Activated T-helper 2 cell treated with anti-CD3 and anti-CD28 coated beads, Interferon-gamma antibody, Interleukin-2, Interleukin-4, amounts not matched to agents 10 μg/mL and 5 μg/mL and 100 μg/mL, durations not matched to agents 14 hours and 24 hours and 36 hours (primary cell): ENCODE results near the gene AMIGO3. TPM values are rescaled to one million over a fixed set of nuclear protein-coding genes. Genes with fewer than 3 reads are reported as not detected.
A peak's percentile ranks its signal among the peaks of the same experiment; 100 is the strongest.
"Not testable (repeated sequence)": the region's sequence is repeated elsewhere in the genome, so short reads cannot be mapped to it uniquely, and the experiment has no call there.

Experiments
- DNase-seq: peaks from one replicate; pipeline ENCODE4 v3.0.0; 2021; ENCODE audit warnings: low spot score
- H3K27ac Mint-ChIP-seq: one replicate; pipeline ENCODE4 v1.8.0; 2021; ENCODE audit warnings: mixed read lengths
- H3K27me3 Mint-ChIP-seq: one replicate; pipeline ENCODE4 v1.8.0; 2021; ENCODE audit warnings: low read depth, mixed read lengths
- H3K36me3 Mint-ChIP-seq: one replicate; pipeline ENCODE4 v1.8.0; 2021; ENCODE audit warnings: low read depth, mixed read lengths
- H3K4me1 Mint-ChIP-seq: one replicate; pipeline ENCODE4 v1.8.0; 2021; ENCODE audit warnings: low read depth, mixed read lengths
- H3K4me3 Mint-ChIP-seq: one replicate; pipeline ENCODE4 v1.8.0; 2021; ENCODE audit warnings: low read depth, mild to moderate bottlenecking, moderate library complexity, mixed read lengths
- H3K9me3 Mint-ChIP-seq: one replicate; pipeline ENCODE4 v1.8.0; 2021; ENCODE audit warnings: mixed read lengths
- intact Hi-C: fragments of 100-400 bp; cut with micrococcal nuclease; formaldehyde crosslinking; loops from one replicate; pipeline ENCODE4 v1.15.1; 2023
- total RNA-seq: library from RNA; stranded (reverse); gene quantifications from 2 replicates; pipeline ENCODE4 v1.2.3, GENCODE V29; 2022

Gene AMIGO3
- total RNA-seq, result not detected in 2 replicates

GRCh38 chr3:49719214-49719884 lies at the start of gene AMIGO3:
Gene AMIGO3 (minus strand): TSS chr3:49719684. CDS start chr3:49719465, 219 bp downstream.
- Mint-ChIP-seq H3K27ac (peak within 1 kb of the TSS; percentile 65), H3K9me3 (no peaks in the 10 kb centered on the region), H3K27me3 (no peaks in the 10 kb centered on the region), H3K4me1 (peaks cover 19% of the 10 kb centered on the region), H3K4me3 (peak within 1 kb of the TSS; percentile 80), H3K36me3 (peaks cover 29% of the 10 kb centered on the region)
- DNase-seq, result peak; percentile 90
- intact Hi-C loops, result loop anchor here (1.0 to 2.0 kb wide), 2 partner anchors 17 to 45 kb away; partner anchors contain the start of gene APEH

- Mint-ChIP-seq H3K27me3 (no peaks in the 10 kb centered on the region), H3K9me3 (no peaks in the 10 kb centered on the region), H3K4me3 (no peak overlapping the region), H3K4me1 (peaks cover 5% of the 10 kb centered on the region), H3K36me3 (peaks cover 8% of the 10 kb centered on the region), H3K27ac (no peak overlapping the region)
- intact Hi-C loops, result no loop called here
- no peak for DNase-seq
Observed at GRCh38 chr3:49763981-49764380, 44.5 kb upstream of the AMIGO3 start.

GRCh38 chr3:49761661-49762060 lies 42.2 kb upstream of the AMIGO3 start:
- intact Hi-C loops, result no loop called here
- Mint-ChIP-seq H3K4me3 (no peak overlapping the region), H3K9me3 (no peaks in the 10 kb centered on the region), H3K36me3 (peaks cover 7% of the 10 kb centered on the region), H3K4me1 (peaks cover 5% of the 10 kb centered on the region), H3K27ac (no peak overlapping the region), H3K27me3 (no peaks in the 10 kb centered on the region)
- no peak for DNase-seq

GRCh38 chr3:49759226-49759625 lies 39.7 kb upstream of the AMIGO3 start:
- Mint-ChIP-seq H3K4me3 (no peak overlapping the region), H3K4me1 (no peaks in the 10 kb centered on the region), H3K27ac (no peak overlapping the region), H3K9me3 (no peaks in the 10 kb centered on the region), H3K36me3 (peaks cover 5% of the 10 kb centered on the region), H3K27me3 (no peaks in the 10 kb centered on the region)
- intact Hi-C loops, result no loop called here
- DNase-seq, result no peak

- no peak for DNase-seq
- Mint-ChIP-seq H3K4me1 (no peaks in the 10 kb centered on the region), H3K36me3 (peaks cover 9% of the 10 kb centered on the region), H3K27ac (no peak overlapping the region), H3K27me3 (no peaks in the 10 kb centered on the region), H3K9me3 (no peaks in the 10 kb centered on the region), H3K4me3 (no peak overlapping the region)
- intact Hi-C loops, result no loop called here
Observed at GRCh38 chr3:49757197-49757596, 37.7 kb upstream of the AMIGO3 start.

- no peak for DNase-seq
- Mint-ChIP-seq H3K4me3 (no peak overlapping the region), H3K9me3 (no peaks in the 10 kb centered on the region), H3K4me1 (no peaks in the 10 kb centered on the region), H3K36me3 (peaks cover 9% of the 10 kb centered on the region), H3K27ac (no peak overlapping the region), H3K27me3 (no peaks in the 10 kb centered on the region)
- intact Hi-C loops, result no loop called here
Observed at GRCh38 chr3:49756036-49756435, 36.6 kb upstream of the AMIGO3 start.

GRCh38 chr3:49754536-49754935 lies 35.1 kb upstream of the AMIGO3 start:
- no peaks in the 10 kb centered on the region for H3K4me1 Mint-ChIP-seq
- H3K4me3 Mint-ChIP-seq, result no peak overlapping the region
- DNase-seq, result no peak
- peaks cover 12% of the 10 kb centered on the region for H3K36me3 Mint-ChIP-seq
- H3K27ac Mint-ChIP-seq, result no peak overlapping the region
- intact Hi-C loops, result no loop called here
- H3K27me3 Mint-ChIP-seq, result no peaks in the 10 kb centered on the region
- H3K9me3 Mint-ChIP-seq, result no peaks in the 10 kb centered on the region

- Mint-ChIP-seq H3K36me3 (peaks cover 20% of the 10 kb centered on the region), H3K27ac (no peak overlapping the region), H3K9me3 (no peaks in the 10 kb centered on the region), H3K27me3 (no peaks in the 10 kb centered on the region), H3K4me3 (no peak overlapping the region), H3K4me1 (no peaks in the 10 kb centered on the region)
- DNase-seq, result no peak
- intact Hi-C loops, result no loop called here
Observed at GRCh38 chr3:49751501-49751900, 32.0 kb upstream of the AMIGO3 start.

GRCh38 chr3:49750056-49750455 lies 30.6 kb upstream of the AMIGO3 start:
- no peak overlapping the region for H3K4me3 Mint-ChIP-seq
- peaks cover 16% of the 10 kb centered on the region for H3K36me3 Mint-ChIP-seq
- intact Hi-C loops, result no loop called here
- H3K27ac Mint-ChIP-seq, result no peak overlapping the region
- no peaks in the 10 kb centered on the region for H3K27me3 Mint-ChIP-seq
- no peak for DNase-seq
- H3K9me3 Mint-ChIP-seq, result no peaks in the 10 kb centered on the region
- peaks cover under 1% of the 10 kb centered on the region for H3K4me1 Mint-ChIP-seq

GRCh38 chr3:49748874-49749273 lies 29.4 kb upstream of the AMIGO3 start:
- H3K4me1 Mint-ChIP-seq, intact Hi-C loops, H3K4me3 Mint-ChIP-seq, H3K27me3 Mint-ChIP-seq, DNase-seq, H3K9me3 Mint-ChIP-seq, H3K27ac Mint-ChIP-seq: not testable (repeated sequence)
- peaks cover 23% of the 10 kb centered on the region for H3K36me3 Mint-ChIP-seq

GRCh38 chr3:49747792-49748480 lies 28.5 kb upstream of the AMIGO3 start:
- peaks cover 2% of the 10 kb centered on the region for H3K4me1 Mint-ChIP-seq
- no peak overlapping the region for H3K4me3 Mint-ChIP-seq
- H3K27ac Mint-ChIP-seq, result no peak overlapping the region
- intact Hi-C loops, result no loop called here
- no peak for DNase-seq
- H3K27me3 Mint-ChIP-seq, result no peaks in the 10 kb centered on the region
- peaks cover 21% of the 10 kb centered on the region for H3K36me3 Mint-ChIP-seq
- H3K9me3 Mint-ChIP-seq, result no peaks in the 10 kb centered on the region

- intact Hi-C loops, result no loop called here
- Mint-ChIP-seq H3K27me3 (no peaks in the 10 kb centered on the region), H3K9me3 (no peaks in the 10 kb centered on the region), H3K4me1 (peaks cover 2% of the 10 kb centered on the region), H3K36me3 (peaks cover 20% of the 10 kb centered on the region), H3K4me3 (no peak overlapping the region), H3K27ac (no peak overlapping the region)
- no peak for DNase-seq
Observed at GRCh38 chr3:49745986-49746385, 26.5 kb upstream of the AMIGO3 start.

GRCh38 chr3:49740427-49740826 lies 20.9 kb upstream of the AMIGO3 start:
- Mint-ChIP-seq H3K9me3 (no peaks in the 10 kb centered on the region), H3K4me3 (no peak overlapping the region), H3K27ac (no peak overlapping the region), H3K4me1 (peaks cover 2% of the 10 kb centered on the region), H3K27me3 (no peaks in the 10 kb centered on the region), H3K36me3 (peaks cover 34% of the 10 kb centered on the region)
- DNase-seq, result no peak
- intact Hi-C loops, result no loop called here
